ENCODE results near the gene CFAP68.

CFAP68 gene, protein sequence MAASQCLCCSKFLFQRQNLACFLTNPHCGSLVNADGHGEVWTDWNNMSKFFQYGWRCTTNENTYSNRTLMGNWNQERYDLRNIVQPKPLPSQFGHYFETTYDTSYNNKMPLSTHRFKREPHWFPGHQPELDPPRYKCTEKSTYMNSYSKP

DNA sequence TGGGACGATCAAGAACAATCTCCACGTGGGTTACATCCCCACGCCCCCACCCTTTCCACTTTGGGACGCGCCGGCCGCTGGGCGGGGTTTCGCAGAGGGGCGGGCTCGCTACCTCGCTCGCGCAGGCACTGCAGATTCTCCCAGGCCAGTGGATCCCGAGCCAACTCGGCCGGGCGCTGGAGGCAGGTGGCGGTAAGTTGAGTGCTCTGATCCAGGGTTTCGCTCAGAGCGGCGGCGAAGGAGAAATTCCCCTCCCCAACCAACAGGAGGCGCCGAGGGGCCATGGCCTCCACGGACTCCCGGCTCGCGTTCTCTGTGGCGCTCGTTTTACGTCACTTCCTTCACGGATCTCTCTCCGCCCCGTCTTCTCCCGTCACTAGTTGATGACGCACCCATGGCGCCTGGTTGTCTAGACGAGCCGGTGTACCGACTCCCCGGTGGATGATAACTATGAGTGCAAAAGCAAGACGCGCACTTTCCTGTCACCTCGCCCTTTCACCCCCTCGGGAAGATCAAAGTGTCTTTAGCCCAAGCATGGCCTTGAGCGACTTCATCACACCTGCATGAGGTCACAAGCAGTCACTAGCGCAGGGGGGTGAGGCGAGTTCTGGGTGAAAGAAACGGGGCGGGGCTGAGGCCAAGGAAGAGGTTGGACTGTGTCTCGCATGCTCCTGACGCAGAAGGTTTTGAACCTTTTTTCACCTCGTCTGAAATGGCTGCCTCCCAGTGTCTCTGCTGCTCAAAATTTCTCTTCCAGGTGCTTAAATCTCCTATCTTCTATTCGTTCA lies at the start of gene CFAP68, which contains the start of gene FDXACB1:
CFAP68 (plus strand) TSS at position 693 of the 788 bp plus-strand sequence; CDS start at position 713, 20 bp downstream.
FDXACB1 (minus strand) TSS at position 317 of the 788 bp plus-strand sequence; CDS start at position 284, 33 bp downstream.
- DNase-seq: peak; percentile 98

DNA sequence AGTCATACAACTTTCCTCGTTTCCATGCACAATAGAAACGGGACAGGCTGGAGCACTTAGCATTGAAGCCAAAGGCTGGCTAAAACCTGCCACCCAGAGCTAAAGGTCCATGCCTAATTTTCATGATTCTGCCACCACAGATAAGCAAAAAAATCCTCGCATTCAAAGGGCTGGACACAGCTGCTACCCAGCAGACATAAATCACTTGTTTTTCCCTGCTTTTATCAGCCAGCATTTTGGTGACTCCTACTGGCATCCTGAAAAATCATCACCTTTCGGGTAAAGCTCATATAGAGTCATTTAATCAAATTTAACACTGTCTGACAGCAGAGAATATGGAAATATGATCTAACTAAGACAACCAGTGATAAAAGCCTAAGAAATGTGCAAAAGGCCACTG lies 45.8 kb upstream of the CFAP68 start:
- DNase-seq: peak; percentile 7

DNA sequence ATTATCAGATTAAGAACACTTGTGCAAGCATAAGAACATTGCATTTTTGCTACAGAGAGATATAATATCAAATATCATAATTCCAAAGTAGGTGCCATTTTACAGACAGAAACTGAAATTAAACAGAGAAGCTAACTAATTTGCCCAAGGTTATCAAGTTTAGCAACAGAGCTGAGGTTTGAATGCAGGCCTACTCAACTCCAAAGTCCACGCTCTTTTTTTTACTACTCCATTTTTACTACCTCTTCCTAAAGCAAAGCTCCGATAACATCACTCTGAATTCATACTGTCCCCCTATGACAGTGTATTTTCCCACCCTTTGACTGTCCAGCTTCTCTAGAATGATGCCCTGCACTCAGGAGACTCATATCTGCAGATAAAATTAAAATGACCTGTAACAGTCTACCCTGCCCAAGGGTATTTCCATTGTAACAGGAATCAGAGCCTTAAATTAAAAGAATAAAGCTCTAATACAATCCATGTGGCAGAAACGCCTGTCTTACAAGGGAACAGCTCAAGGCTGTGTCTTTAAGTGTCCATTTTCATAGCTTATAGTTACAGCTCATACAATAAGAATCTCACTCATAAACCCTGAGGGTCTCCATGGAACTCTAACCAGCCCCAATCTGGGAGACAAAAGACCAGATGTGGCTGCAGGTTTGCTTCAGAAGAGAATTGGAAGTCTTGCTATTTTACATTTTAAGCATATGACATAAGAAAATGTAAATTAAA lies 44.7 kb upstream of the CFAP68 start:
- DNase-seq: no peak

DNA sequence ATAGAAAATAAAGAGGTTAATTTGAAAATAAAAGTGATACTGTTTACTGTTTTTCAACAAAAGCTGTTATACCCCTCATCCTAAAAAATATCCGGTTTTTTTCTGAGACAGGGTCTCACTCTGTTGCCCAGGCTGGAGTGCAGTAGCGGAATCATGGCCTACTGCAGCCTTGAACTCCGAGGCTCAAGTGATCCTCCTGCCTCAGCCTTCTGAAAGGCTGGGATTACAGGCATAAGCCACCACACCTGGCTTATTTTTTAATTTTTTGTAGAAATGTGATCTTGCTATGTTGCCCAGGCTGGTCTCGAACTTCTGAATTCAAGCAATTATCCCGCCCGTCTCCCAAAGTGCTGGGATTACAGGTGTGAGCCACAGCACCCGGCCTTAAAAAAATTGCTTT lies 43.7 kb upstream of the CFAP68 start:
- no peak for DNase-seq

DNA sequence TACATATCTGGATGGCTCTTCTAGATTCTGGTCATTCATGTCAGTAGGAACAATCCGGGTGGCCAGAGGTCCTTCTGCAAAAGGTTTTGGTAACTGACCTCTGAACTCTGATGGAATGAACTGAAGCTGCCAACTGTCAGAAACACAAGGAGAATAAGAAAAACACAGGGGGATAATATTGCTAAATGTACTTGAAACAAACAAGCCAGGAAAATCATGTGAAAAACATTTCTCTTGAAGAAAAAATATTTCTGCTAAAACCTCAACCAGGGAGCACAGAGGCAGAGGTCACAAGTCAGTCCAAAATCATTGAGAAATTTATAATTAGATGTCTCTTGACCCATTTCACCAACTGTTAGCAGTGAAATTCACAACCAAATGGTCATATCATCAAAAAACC lies 43.2 kb upstream of the CFAP68 start:
- DNase-seq: no peak

DNA sequence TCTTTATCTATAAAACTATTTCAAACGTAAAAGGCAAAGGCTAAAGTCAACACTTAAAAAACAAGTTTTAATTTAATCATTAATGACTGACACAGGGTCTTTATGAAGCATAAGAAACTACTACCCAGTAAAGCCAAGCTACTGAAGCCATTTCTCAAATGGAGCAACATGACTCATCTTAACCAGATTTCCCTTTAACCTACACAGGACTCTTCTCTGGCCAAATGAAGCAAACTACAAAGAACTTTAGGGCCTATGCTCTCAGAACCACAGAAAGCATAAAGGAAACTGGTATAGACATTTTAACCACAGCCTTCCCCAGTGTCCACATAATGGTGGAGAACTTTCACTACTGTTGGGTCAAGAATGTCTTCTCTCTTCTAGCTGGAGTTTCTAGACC lies 42.6 kb upstream of the CFAP68 start:
- no peak for DNase-seq

DNA sequence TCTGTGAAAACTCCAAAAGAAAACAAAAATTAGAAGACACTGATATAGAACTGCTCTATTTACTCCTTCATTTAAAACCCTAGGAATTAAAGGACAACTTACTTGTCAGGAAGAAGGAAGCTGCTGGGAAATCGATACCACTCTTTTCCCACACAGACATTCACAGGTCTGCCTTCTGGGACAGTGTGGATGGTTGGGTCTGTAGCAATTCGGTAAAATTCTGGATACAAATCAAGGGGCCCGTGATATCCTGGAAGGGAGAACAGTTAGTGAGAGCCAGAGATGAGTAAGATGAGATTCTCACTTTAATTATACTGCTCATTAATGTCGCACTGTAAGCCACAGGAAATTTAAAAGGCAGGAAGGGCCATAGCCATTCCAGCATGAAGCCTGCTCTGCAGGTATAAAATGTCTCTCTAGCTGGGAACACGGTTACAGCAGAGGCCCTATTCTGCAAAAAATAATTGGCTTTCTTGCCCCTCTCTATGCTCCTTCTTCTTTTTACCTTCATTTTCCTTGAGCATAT lies 41.9 kb upstream of the CFAP68 start:
- DNase-seq: no peak

DNA sequence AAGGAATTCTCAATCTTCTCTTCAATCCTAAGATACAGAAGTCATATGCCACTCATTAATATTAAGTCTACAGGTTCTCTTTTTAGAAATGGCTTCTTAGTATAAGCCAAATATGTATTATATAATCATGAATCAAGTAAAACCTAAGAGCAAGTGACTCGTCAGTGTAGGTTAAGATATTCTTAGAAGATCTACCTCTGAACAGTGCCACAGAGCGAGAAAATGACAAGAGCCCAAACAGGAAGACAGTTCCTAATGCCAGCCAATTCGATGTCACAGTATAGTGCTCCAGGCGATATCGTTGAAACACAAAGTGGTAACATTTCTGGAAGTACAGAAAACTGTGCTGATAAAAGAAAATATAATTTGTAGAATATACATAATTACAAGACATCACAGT lies 41.3 kb upstream of the CFAP68 start:
- no peak for DNase-seq

DNA sequence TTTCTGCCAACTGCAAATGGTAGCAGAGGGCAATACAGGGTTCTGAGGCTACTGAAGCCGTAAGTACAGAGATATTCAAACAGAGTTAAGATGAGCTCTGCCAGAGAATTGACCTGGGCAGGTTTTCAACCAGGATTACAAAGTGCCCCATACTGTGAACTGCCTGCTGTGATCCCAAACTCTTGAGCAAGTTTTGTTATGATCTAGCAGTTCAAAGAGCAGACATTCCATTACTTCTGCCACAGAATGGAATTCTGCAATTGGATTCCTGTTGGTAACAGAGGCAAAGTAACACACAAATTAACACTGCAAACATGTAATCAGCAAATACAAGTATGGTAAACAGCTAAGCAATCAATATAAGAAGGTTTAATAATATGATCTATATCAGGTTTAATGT lies 39.2 kb upstream of the CFAP68 start:
- DNase-seq: no peak

DNA sequence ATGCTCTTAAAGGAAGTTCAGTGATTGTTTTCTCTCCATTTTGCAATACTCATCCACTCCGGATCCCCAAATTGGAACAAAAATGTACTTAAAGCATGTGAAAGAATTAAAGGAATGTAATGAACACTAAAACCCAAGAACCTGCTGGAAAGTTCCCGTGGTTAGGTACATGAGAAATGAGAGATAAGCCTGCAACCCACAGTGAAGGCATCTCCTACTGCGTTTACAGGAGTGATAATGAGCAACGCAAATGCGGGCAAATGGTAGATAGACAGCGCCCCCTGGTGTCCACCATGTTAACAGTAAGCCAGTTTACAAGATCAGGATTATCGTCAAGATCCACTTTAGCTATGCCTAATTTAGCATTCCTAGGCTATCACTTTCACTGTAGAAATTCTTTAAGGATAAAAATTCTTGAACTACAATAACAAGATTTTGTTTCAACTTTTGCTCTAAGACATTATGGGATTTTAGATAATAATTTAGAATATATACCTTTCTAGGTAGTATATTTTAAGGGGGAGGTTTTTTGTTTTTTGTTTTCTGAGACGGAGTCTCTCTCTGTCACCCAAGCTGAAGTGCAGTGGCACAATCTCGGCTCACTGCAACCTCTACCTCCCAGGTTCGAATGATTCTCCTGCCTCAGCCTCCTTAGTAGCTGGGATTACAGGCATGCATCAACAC lies 37.8 kb upstream of the CFAP68 start:
- peak; percentile 73 for DNase-seq

DNA sequence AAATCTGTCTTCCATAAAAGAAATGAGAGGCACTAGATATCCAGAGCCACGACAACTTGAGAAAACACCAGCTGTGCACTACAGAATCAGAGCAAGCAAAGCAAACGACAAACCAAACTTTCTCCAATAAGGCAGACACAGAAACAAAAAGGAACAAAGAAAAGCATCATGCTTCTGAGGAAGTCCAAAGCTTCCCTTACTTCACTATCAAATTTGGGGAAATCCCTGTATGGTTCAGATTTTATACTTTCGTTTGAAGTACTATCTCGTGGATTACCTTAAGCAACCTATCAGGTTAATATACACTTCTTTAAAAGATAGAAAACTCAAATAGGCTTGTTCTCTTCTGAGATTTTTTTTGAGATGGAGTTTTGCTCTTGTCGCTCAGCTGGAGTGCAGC lies 35.7 kb upstream of the CFAP68 start:
- DNase-seq: no peak

DNA sequence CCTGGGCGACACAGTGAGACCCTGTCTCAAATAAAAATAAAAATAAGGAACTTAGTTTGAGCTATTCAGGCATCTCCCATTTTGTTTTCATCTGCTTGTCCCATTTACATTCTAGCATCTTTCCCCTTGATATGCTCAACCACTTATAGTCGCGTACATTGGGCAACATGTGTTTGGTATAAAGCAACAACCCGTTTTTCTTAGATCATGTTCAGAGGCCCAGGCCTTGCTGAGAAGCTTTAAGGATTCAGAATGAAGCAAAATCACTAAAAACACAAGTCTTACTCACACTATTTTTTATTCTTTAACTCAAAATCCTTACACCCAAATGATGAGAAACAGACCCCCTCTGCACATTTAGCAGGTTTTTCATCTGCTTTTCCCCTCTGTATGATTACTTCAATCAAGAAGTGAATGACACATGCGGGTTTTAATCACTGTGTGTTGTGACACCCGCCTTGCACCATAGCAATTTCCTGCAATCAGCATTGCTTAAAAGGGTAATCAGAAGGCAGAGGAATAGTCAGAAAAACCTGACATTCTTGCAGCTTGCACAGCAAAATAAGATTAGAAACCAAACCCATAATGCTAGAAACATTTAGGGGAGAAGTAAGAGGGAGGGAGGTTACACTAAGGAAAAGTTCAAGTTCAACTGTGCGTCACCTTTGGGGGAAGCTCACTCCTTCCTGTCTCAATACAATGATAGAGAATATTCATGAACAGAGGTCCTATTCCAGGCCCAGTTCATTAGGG lies 33.9 kb upstream of the CFAP68 start:
- no peak for DNase-seq

DNA sequence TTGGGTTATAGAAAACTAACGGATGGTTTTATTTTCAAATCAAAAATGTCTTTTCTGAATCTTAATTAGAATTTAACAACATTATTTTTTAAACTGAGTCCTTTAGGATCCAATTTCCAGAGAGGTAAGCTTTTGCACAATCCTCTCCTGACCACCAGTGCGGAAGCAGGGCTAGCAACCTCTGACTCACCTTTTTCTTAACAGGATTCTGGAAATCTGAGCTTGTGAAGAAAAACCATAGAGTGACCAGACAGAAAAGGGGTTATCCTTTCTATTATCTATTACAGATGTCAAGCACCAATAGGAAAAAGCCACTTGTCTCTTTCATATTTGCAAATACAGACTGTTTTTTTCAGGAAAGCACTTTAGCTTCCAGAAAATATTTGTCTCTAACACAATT lies 33.3 kb upstream of the CFAP68 start:
- no peak for DNase-seq

DNA sequence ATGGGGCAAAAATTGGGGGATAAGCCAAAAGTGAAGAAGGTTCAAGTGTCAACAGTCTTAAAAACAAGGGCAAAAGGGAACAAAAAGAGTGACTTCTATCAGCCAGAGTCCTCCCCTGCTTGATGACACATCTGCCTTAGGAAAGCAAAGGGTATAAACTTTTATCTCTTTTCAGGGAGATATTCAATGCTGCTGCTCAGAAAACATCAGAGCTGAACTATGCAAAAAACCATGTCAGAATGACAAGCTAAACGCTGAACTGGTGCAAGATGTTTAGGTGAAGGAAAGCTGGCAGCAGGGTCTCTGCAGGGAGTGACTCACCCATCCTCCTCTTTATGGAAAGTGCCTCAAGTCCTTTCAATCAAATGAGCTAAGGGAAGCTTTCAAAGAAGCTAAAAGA lies 32.7 kb upstream of the CFAP68 start:
- DNase-seq: no peak

DNA sequence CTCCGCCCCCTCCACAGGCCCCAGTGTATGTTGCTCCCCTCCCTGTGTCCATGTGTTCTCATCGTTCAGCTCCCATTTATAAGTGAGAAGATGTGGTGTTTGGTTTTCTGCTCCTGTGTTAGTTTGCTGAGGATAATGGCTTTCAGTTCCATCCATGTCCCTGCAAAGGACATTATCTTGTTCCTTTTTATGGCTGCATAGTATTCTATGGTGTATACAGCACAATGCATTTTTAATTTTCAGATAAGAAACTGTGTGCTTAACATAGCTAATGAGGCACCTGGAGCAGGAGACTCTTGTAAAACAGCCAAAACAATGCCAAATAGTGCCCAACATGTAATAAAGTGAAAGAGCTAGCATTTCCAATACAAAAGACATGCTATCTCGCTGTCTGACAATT lies 29.7 kb upstream of the CFAP68 start:
- DNase-seq: no peak

DNA sequence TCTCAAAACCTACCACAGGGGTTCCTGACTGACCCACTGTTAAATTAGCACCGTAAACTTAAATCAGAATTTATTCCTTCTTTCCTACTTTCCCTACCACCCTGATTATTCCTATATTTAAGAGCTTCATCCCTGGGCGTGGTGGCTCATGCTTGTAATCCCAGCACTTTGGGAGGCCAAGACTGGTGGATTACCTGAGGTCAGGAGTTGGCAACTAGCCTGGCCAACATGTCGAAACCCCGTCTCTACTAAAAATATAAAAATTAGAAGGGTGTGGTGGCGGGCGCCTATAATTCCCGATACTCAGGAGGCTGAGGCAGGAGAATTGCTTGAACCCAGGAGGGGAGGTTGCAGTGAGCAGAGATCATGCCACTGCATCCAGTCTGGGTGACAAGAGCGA lies 28.3 kb upstream of the CFAP68 start:
- DNase-seq: no peak

DNA sequence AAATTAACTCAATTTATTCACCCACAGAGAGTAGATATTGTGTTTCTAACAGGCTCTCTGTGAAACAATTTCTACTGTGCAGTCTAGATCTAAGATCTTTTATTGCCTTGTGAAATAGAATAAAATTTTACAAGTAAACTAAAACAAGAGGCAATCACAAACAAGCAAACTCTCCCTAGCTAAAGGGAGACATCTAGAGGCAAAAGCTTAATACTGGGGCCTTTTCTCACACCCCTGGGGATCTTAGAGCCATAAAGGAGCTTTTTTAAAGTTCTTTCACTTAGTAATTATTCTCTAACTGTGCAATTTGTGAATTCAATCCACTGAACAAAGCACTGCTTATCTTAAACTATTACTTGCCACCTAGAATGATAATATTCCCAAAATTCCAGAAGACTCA lies 27.7 kb upstream of the CFAP68 start:
- DNase-seq: no peak

DNA sequence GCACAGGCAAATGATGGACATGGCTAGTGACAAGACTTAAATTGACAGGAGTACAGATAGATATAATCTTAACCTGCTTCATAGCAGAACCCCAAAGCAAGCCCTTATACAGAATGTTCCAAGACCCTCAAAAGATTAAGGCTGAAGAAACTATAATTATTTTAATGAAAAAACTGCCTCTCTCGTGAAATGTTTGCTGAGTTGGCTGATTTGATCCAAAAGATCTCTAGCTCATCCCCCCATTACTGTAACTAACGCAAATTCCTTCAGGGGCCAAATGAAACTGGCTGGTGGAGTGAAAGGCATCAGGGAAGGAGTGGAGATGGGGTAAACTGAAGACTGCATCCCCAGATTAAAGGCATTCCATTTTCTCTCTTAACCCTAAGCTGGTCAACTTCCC lies 27.2 kb upstream of the CFAP68 start:
- DNase-seq: no peak

DNA sequence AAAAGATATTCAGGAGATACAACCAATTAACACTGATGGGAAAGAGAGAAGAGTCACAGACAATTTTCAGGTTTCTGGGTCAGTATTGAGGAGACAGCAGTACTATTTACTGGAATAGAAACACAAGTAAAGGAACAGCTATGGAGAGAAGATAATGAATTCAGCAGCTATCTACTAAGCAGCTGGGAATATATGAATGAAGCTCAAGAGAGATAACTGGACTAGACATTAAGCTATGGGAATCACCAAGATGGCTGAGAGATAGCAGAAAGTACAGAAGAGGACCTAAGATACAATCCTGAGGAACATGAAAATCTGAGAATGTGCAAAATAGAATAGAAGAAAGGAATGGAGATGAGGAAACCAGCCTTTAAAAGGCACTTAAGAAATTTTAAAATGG lies 23.8 kb upstream of the CFAP68 start:
- no peak for DNase-seq

DNA sequence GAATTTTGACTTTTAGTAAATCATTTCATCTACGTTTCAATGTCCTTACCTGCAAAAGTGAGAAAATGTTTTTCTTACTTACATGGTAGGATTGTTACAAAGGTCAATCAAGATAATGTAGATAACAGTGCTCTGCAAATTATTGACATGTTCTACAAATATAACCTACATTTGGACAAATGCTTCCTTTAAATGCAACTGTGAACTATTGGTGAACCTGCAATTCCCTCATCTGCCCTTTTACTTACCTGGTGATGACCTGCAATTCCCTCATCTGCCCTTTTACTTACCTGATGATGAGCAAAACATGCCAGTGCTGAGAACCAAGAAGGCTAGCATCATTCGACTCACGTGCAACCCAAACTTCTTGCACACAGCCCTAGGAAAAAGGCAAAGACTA lies 19.1 kb upstream of the CFAP68 start:
- no peak for DNase-seq

DNA sequence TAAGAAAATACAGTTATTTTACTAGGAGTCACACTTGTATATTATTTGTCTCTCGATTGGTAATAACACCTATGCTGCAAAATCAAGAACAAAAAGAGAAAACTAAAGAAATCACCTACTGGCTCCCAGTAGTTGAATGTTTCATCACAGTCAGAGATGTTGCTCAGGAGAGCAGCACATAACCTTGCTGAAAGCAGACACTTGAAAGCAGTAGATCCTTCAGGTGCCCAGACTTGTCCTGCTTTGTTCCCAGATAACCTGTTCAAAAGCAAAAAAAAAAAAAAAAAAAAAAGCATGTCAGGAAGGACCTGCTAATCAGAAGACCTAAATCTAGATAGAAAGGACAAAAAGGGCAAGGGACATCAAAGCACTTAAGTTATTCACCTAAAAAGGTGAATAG lies 9.2 kb upstream of the CFAP68 start:
- no peak for DNase-seq

DNA sequence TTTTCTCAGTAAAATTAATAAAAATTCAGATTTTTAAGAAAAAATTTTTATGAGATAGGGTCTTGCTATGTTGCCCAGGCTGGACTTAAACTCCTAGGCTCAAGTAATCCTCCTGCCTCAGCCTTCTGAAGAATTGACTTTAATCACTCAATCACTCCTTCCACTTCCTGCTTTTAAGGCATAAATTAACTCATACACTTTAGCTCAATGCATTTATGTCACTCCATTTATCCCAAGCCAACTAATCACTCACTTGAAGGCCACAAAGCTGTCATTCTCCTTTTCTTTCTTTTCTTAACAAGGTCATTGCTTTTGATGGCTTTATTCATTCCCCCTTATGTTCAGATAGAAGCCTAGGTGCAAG lies 8.8 kb upstream of the CFAP68 start:
- no peak for DNase-seq
